ENCODE measurements around the gene PARVB. TPM values are rescaled to one million over a fixed set of nuclear protein-coding genes. Genes with fewer than 3 reads are reported as not detected.

Gene PARVB
- total RNA-seq, 2 donors from 2014 or later = 21.6 to 73.7 TPM

DNA sequence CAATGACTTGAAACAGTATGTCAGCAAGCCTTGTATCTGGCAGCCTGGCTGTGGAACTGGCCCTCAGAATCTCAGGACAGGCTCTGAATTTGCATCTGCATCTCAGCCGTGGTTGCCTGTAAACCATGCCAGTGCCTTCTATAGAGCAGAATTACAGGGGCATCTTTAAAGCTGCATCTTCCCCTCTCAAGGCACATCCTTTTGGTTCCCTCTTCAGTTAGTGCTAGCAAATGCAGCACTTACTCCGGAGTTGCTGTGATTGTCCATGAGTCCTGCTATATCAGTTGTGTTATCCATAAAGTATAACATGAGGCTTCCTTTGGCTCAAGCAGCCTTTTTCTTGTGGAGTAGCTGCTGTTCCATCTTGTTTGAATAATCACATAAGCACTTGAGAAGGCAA, 102.7 kb downstream of the PARVB start:
- H3K9me3 Mint-ChIP-seq = peaks cover 13 to 14% of the 10 kb centered on the region in 2 donors
- ATAC-seq (no peak), DNase-seq (ENCODE audit: low spot score in 2 of 2) (no peak)
- peaks cover 11 to 34% of the 10 kb centered on the region in 2 donors for H3K36me3 Mint-ChIP-seq
- H3K27ac Mint-ChIP-seq = no peak overlapping the region

GRCh38 chr22:44127356-44127755, 103.3 kb downstream of the PARVB start:
- H3K36me3 Mint-ChIP-seq = peaks cover 11 to 34% of the 10 kb centered on the region in 2 donors
- peaks cover 13 to 14% of the 10 kb centered on the region in 2 donors for H3K9me3 Mint-ChIP-seq
- DNase-seq (ENCODE audit: low spot score in 2 of 2) (no peak), ATAC-seq (no peak)
- no peak overlapping the region for H3K27ac Mint-ChIP-seq

- Mint-ChIP-seq H3K9me3 (peaks cover 13 to 14% of the 10 kb centered on the region in 2 donors), H3K27ac (no peak overlapping the region), H3K36me3 (peaks cover 11 to 31% of the 10 kb centered on the region in 2 donors)
- DNase-seq (ENCODE audit: low spot score in 2 of 2) (no peak), ATAC-seq (no peak)
These were observed 105.0 kb downstream of the PARVB start for GRCh38 chr22:44128958-44129618.

DNA sequence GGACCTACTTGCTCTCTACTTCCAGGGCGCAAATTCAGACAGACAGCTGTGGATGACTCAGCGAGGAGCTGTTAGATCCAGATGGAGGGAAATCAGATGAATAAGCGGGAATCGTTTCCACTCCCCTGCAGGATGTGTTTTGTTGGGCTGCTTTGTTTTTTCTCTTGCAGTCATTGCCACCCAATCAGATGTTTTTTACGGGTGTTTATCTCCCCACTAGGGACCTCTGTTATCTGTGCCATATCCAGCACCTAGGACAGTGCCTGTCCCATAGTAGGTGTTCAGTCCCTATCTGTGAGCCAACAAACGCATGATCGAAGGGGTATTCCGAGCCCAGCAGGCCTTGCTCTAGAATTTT, 105.5 kb downstream of the PARVB start:
- Mint-ChIP-seq H3K27ac (no peak overlapping the region), H3K9me3 (peaks cover 13 to 14% of the 10 kb centered on the region in 2 donors), H3K36me3 (peaks cover 11 to 36% of the 10 kb centered on the region in 2 donors)
- ATAC-seq (no peak), DNase-seq (ENCODE audit: low spot score in 2 of 2) (no peak)

DNA sequence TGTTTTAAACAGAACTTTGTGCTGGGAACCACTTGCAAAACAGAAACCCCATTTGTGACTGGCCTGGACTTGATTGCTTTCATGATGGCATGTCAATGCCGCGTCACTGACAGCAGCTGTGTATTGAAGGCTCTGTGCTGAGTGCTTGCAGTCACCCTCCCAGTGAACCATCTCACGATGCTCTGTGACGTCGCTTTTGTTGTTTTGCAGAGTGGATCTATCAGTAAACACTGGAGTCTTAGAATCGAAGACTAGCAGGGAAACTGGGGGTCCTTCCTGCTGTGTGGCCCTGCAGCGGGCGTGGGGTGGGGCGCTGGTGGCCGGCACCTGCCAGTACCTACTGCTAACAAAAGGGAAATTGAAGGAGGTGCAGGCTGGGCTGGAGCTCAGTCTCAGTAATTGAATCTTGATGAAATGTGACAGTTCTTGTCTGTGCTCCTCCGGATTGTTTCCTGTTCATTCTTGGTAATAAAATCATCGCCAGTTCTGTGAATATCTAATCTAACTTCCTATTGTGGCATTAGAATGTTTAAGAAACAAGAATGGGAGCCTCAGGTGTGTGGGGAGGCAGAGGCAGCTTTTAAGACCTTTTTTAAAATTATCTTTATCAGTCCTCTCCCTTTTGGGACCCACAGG, 106.1 kb downstream of the PARVB start:
- DNase-seq (ENCODE audit: low spot score in 2 of 2) (no peak), ATAC-seq (no peak)
- H3K27ac Mint-ChIP-seq = no peak overlapping the region
- peaks cover 11% of the 10 kb centered on the region in 2 donors for H3K9me3 Mint-ChIP-seq
- peaks cover 11 to 33% of the 10 kb centered on the region in 2 donors for H3K36me3 Mint-ChIP-seq

DNA sequence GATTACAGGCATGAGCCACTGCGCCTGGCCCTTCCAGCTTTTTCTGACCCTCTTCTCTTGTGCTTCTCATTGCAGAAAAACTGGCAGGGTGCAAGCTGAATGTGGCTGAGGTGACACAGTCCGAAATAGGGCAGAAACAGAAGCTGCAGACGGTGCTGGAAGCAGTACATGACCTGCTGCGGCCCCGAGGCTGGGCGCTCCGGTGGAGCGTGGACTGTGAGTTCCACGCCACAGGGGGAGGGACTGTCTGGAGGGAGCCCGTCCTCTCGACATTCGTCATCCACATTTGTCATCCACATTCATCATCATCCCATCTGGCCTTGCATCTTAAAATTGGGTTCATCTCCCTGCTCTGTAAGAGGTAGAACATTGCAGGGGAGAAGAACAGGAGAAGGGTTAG, 107.3 kb downstream of the PARVB start:
- H3K9me3 Mint-ChIP-seq = peaks cover 9 to 14% of the 10 kb centered on the region in 2 donors
- no peak overlapping the region for H3K27ac Mint-ChIP-seq
- ATAC-seq = no peak
- H3K36me3 Mint-ChIP-seq = peaks cover 21 to 32% of the 10 kb centered on the region in 2 donors
- DNase-seq (ENCODE audit: low spot score in 2 of 2) = no peak

DNA sequence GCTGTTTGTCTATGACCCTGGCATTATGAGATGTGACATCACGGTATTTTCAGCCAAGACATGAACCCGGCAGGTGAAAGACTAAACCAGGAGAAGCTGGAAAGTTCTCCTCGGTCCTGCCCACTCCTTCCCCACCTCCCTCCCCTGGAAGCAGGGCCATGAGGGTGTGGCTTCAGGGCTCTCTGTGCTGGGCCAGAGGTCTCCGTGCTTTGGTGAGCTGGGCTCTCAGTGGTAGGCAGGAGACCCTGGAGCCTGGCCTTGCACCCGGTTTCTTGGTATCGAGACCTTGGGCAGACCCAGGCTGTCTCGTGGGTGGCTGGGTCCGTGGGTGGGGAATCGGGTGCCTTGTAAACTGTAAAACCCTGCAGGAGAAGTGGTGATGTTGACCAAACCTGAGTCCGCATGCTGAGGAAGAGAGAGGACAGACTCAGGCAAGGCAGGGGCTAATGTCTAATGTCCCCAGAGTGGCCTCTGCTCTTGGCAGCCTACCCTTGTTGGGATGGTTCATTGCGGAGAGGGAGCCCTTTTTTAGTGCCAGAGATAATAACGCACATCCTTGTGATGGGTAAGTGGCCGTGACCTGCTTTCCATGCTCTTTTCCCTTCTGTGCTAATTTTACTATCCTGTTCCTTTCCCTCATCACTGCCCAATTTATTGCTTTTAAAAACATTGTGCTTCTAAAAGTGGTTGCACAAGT, 108.0 kb downstream of the PARVB start:
- ATAC-seq (no peak), DNase-seq (ENCODE audit: low spot score in 2 of 2) (peak in 1 of 2 donors; percentile 6)
- Mint-ChIP-seq H3K9me3 (peaks cover 12 to 20% of the 10 kb centered on the region in 2 donors), H3K36me3 (peaks cover 22 to 32% of the 10 kb centered on the region in 2 donors), H3K27ac (no peak overlapping the region)

DNA sequence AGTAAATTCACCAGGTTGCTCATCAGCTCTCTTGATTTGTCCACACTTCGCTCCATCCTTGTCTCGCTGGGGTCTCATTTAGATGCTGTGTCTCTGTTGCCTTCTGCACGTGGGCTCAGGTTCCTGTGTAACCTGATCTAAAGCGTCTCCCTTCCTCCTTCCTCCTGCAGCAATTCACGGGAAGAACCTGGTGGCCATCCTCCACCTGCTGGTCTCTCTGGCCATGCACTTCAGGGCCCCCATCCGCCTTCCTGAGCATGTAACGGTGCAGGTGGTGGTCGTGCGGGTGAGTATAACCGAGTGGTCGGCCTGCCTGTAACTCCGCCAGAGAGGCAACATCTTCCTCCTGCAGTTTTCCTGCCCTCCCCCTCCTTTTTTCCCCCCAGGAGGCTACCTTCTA, 108.6 kb downstream of the PARVB start:
- H3K27ac Mint-ChIP-seq = no peak overlapping the region
- H3K9me3 Mint-ChIP-seq = peaks cover 10 to 19% of the 10 kb centered on the region in 2 donors
- DNase-seq (ENCODE audit: low spot score in 2 of 2) (no peak), ATAC-seq (no peak)
- peaks cover 23 to 33% of the 10 kb centered on the region in 2 donors for H3K36me3 Mint-ChIP-seq

DNA sequence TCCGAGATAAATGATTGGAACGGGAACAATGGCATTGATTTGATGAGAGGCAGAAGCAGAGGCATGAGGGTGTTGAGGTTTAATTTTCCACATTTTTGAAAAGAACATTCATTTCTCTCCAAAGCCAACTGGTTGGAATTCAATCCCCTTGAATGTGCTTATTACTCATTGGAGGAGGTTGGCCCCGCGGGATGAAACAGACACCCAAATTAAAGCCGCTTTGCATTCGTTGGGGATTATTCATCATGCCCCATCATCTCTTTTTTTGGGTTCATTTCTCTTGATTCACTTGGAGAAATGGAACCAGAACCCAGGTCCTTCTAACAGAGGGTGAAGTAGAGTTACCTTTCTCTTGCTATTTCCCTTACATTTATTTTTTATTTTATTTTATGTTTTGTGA, 109.1 kb downstream of the PARVB start:
- DNase-seq (ENCODE audit: low spot score in 2 of 2) = no peak
- Mint-ChIP-seq H3K27ac (no peak overlapping the region), H3K9me3 (peaks cover 12 to 22% of the 10 kb centered on the region in 2 donors), H3K36me3 (peaks cover 26 to 38% of the 10 kb centered on the region in 2 donors)
- ATAC-seq = no peak

DNA sequence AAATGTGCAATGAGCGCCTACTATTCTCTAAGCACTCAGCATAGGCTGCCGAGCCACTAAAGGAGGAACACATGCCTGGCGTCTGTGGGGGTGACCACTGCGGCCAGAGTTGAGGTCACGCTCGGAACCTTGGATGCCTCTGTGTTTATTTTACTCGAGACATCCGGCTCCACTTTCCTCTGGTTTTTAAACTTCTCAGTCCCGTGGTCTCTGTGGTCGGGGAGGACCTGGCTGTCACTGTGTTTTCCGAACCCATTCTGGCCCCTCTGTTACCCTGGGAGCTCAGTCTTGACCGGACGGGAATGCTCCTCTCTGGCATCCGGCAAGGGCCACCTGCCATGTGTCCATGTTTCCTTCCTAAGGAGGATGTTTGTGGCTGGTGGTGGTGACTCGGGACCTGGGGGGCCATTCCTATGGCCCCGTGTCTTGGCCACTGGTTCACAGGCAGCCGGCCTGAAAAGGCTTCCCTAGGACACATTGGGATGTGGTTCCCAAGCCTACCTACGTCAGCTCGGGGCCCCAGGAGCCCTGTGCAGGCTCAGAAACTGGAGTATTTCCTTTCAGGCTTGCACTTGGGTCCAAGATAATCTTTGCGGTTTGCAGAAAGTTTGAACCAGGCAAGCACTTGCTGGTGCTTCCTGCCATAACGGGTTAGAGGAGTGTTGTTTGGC, 109.9 kb downstream of the PARVB start:
- H3K9me3 Mint-ChIP-seq = peaks cover 12 to 22% of the 10 kb centered on the region in 2 donors
- H3K27ac Mint-ChIP-seq = no peak overlapping the region
- DNase-seq (ENCODE audit: low spot score in 2 of 2) (peak in 1 of 2 donors; percentile 33), ATAC-seq (no peak)
- H3K36me3 Mint-ChIP-seq = peaks cover 30 to 43% of the 10 kb centered on the region in 2 donors

- Mint-ChIP-seq H3K36me3 (peaks cover 30 to 43% of the 10 kb centered on the region in 2 donors), H3K9me3 (peaks cover 12 to 22% of the 10 kb centered on the region in 2 donors)
- no peak for ATAC-seq
These were observed 112.0 kb downstream of the PARVB start for GRCh38 chr22:44136112-44136511.

DNA sequence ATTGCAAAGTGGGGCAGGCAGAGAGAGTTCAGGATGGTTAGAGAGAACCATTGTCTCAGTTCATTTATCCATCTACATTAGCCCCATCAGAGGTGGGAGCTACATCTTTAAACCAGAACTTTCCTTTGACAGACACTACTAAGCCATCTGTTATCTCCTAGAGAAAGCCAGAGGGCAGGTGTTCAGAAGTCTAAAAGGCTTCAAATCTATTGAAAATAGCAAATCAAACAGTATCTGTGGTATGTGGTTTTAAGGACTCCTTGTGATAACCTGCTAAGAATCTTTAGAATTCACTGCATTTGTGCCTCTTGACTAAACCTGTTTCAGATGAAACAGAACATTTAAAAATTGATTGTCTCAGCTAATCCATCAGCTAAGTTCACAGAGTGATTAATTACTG, 112.7 kb downstream of the PARVB start:
- DNase-seq (ENCODE audit: low spot score in 2 of 2) (no peak), ATAC-seq (no peak)
- Mint-ChIP-seq H3K36me3 (peaks cover 30 to 43% of the 10 kb centered on the region in 2 donors), H3K27ac (no peak overlapping the region), H3K9me3 (peaks cover 12 to 22% of the 10 kb centered on the region in 2 donors)

More at GRCh38 chr22:44136112-44136511, 112.0 kb downstream of the PARVB start:
- peak in 1 of 2 donors; percentile 20 for DNase-seq (ENCODE audit: low spot score in 2 of 2)
- H3K27ac Mint-ChIP-seq = no peak overlapping the region

DNA sequence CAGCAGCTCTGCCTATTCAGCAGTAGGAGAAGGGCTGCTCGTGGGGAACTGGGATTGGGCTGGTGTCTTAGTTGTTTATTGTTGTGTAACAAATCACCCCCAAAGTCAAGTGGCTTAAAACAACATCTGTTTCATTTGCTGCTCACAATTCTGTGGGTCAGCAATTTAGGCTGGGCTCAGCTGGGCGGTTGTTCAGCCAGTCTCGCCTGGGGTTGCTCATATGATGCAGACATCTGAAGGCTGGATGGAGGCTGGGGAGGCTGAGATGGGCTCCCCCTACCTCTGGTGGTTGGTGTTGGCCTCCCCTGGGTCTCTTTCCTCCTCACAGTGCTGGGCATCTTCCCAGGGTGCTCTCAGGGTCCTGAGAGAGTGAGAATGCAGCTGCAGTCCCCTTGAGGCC, 113.3 kb downstream of the PARVB start:
- Mint-ChIP-seq H3K27ac (peak overlapping the region in 1 of 2 donors; percentile 68), H3K36me3 (peaks cover 30 to 43% of the 10 kb centered on the region in 2 donors)

GRCh38 chr22:44139773-44140172, 115.7 kb downstream of the PARVB start:
- DNase-seq (ENCODE audit: low spot score in 2 of 2) (no peak), ATAC-seq (no peak)
- Mint-ChIP-seq H3K36me3 (peaks cover 30 to 34% of the 10 kb centered on the region in 2 donors), H3K27ac (no peak overlapping the region), H3K9me3 (peaks cover 12 to 22% of the 10 kb centered on the region in 2 donors)

More for the DNA sequence above, 113.3 kb downstream of the PARVB start:
- DNase-seq (ENCODE audit: low spot score in 2 of 2) (no peak), ATAC-seq (no peak)
- H3K9me3 Mint-ChIP-seq = peaks cover 12 to 22% of the 10 kb centered on the region in 2 donors

DNA sequence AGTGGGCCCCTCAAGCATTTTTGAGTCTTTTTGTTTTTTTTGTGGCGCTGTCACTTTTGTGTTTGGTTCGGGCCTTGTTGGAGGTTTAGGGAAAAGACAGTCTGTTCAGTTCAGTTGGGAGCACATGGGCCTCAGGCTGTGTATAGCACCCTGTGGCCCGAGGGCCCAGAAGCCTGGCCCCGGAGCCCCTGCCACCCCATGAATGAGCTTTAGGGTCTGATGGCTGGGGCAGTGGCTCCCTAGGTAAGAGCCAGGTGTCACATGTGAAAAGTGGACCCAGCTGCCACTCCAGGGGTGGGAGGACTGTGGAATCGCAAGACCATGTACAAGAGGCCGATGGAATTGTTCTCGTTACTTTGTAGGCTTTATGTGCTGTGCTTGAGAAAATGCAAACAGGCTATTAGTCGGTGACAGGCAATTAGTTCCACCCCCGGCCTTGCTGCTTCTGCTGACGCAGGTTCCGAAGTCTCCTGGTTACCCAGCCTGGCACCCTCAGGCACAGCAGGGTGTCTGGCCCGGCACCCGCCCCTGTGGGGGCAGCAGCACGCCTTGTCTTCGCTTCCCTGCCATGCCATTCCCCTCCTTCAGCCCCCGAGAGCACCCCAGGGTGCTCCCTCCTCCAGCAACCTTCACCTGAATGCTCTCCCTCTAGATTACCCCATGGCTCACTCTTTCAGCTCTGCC, 118.5 kb downstream of the PARVB start:
- ATAC-seq = no peak
- peaks cover 9 to 17% of the 10 kb centered on the region in 2 donors for H3K36me3 Mint-ChIP-seq
- no peak overlapping the region for H3K27ac Mint-ChIP-seq
- DNase-seq (ENCODE audit: low spot score in 2 of 2) = no peak
- H3K9me3 Mint-ChIP-seq = peaks cover 4 to 10% of the 10 kb centered on the region in 2 donors

- Mint-ChIP-seq H3K27ac (no peak overlapping the region), H3K9me3 (peaks cover 0 to 5% of the 10 kb centered on the region in 2 donors), H3K36me3 (peaks cover 4 to 11% of the 10 kb centered on the region in 2 donors)
- no peak for DNase-seq (ENCODE audit: low spot score in 2 of 2)
- ATAC-seq = no peak
These were observed 119.0 kb downstream of the PARVB start for GRCh38 chr22:44143105-44143474.

All from activated naive CD4-positive, alpha-beta T cell treated with anti-CD3 and anti-CD28 coated beads, Interleukin-2, amount 50 U/mL, for 72 hours (primary cell).